Tibial nerve (tissue), 4 donors: ENCODE data around the gene C14orf93. TPM values are rescaled to one million over a fixed set of nuclear protein-coding genes. Genes with fewer than 3 reads are reported as not detected.

Source experiments
- DNase-seq, 2 donors: peaks; one replicate each; pipeline ENCODE4 v3.0.0-alpha.2; 2019; ENCODE audit warnings: low spot score in 2 of 2
- H3K27ac ChIP-seq, 4 donors: fragments of 200-600 bp; sonication (generic) in 3 of 4; one replicate each; pipeline ENCODE4 v1.5.1; 2017 to 2019; ENCODE audit warnings: mild to moderate bottlenecking in 1 of 4
- H3K27me3 ChIP-seq, 2 donors: fragments of 200-600 bp; sonication (generic) in 1 of 2; one replicate each; pipeline versions ENCODE4 v1.5.1 to v1.6.0; 2017 to 2019
- H3K36me3 ChIP-seq, 3 donors: fragments of 200-600 bp; sonication (generic); one replicate each; pipeline ENCODE4 v1.5.1; 2018 to 2019
- H3K4me1 ChIP-seq, 4 donors: fragments of 200-600 bp; sonication (generic) in 3 of 4; one replicate each; pipeline ENCODE4 v1.5.1; 2017 to 2019
- H3K4me3 ChIP-seq, 4 donors: fragments of 200-600 bp; sonication (generic) in 3 of 4; one replicate each; pipeline ENCODE4 v1.5.1; 2017 to 2019; ENCODE audit warnings: mild to moderate bottlenecking in 1 of 4, moderate library complexity in 1 of 4
- H3K9me3 ChIP-seq, 4 donors: fragments of 200-600 bp; sonication (generic) in 3 of 4; one replicate each; pipeline ENCODE4 v1.5.1; 2017 to 2019
- EP300 ChIP-seq, 2 donors: sonication (generic); formaldehyde crosslinking; IDR thresholded peaks; one replicate each; pipeline ENCODE4 v1.6.1; 2017; ENCODE audit warnings: antibody characterized with exemption in 2 of 2, mild to moderate bottlenecking in 1 of 2
- POLR2A ChIP-seq, 2 donors: fragments of 450-650 bp; IDR thresholded peaks; one replicate each; pipeline ENCODE4 v1.6.1; 2017; ENCODE audit warnings: antibody characterized with exemption in 2 of 2, mild to moderate bottlenecking in 2 of 2, moderate library complexity in 2 of 2
- WGBS, 2 donors: methylation state at CpG; one replicate each; pipeline ENCODE4 v1.1.5; 2018; 5-methylcytosine and 5-hydroxymethylcytosine counted together
- total RNA-seq, 4 donors: library from RNA; depleted of rRNA; stranded (reverse); fragments of >200 nt; gene quantifications; one replicate each; pipeline ENCODE4 v1.1.0, GENCODE V29; 2016
- TF ChIP-seq, protein P1 (sequence below), 5 experiments: fragments of 200-600 bp in 3 of 5; fragments of 450-650 bp in 2 of 5; sonication (generic) in 3 of 5; IDR thresholded peaks; one replicate each; pipeline ENCODE4 v1.5.1; 2016 to 2019; ENCODE audit warnings: antibody characterized with exemption in 5 of 5, mild to moderate bottlenecking in 3 of 5, moderate library complexity in 2 of 5

C14orf93 gene
- total RNA-seq, 4 donors from 2014 or later = 8.4 to 18.6 (median 9.5) TPM

DNA sequence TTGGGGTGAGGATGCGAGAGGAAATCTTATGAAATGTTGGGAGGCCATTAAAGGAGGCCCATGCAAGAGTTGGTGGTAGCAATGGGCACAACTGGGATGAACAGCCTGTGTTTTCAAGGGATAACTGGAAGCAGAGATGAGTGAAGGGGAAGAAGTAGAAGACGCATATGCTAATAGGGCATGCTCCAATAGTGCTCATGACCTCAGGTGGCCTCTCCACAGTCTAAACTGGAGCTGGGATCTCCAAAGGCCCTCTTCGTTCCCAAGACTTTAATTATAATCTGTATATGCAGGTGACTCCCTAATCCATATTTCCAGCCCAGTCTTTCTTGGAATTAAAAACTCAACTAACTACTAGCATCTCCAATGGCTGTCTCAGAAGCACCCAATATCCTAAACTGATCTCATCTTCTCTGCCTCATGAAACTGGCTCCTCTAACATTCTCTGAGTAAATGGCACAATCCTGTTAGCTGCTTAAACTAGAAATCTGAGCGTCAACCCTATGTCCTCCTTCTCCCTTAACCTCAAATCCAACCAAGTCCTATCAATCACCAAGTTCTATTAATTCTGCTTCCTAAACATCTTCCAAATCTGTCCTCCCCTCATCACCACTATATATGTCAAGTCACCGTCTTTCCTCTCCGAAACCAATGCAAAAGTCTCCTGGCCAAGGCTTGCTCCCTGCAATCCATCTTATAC is 24.8 kb downstream of the C14orf93 start:
- Histone ChIP-seq H3K27me3 (no peaks in the 10 kb centered on the region), H3K9me3 (no peaks in the 10 kb centered on the region), H3K4me1 (peaks cover 0 to 30% (median 0%) of the 10 kb centered on the region in 4 donors), H3K4me3 (no peak overlapping the region), H3K36me3 (peaks cover 0 to 31% (median 0%) of the 10 kb centered on the region in 3 donors), H3K27ac (no peak overlapping the region)
- no peak for DNase-seq
- whole genome bisulfite sequencing, 2 donors = 87 to 92% methylated on average over 6 of the region's 6 CpGs
- TF ChIP-seq EP300 (IDR thresholded peaks at IDR 0.05) (no peak), POLR2A (IDR thresholded peaks at IDR 0.05) (no peak)
- TF ChIP-seq, protein P1, sequence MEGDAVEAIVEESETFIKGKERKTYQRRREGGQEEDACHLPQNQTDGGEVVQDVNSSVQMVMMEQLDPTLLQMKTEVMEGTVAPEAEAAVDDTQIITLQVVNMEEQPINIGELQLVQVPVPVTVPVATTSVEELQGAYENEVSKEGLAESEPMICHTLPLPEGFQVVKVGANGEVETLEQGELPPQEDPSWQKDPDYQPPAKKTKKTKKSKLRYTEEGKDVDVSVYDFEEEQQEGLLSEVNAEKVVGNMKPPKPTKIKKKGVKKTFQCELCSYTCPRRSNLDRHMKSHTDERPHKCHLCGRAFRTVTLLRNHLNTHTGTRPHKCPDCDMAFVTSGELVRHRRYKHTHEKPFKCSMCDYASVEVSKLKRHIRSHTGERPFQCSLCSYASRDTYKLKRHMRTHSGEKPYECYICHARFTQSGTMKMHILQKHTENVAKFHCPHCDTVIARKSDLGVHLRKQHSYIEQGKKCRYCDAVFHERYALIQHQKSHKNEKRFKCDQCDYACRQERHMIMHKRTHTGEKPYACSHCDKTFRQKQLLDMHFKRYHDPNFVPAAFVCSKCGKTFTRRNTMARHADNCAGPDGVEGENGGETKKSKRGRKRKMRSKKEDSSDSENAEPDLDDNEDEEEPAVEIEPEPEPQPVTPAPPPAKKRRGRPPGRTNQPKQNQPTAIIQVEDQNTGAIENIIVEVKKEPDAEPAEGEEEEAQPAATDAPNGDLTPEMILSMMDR (IDR thresholded peaks at IDR 0.05) = no peak

GRCh38 chr14:22982477-22983245 is 27.3 kb downstream of the C14orf93 start, which contains the start of gene AJUBA:
Gene AJUBA (minus strand): TSS chr14:22982551. CDS start chr14:22982266, 285 bp downstream.
- H3K27ac ChIP-seq = peak within 1 kb of the TSS; percentile 76 to 94 (median 86)
- H3K4me1 ChIP-seq = peaks cover 0 to 55% (median 9%) of the 10 kb centered on the region in 4 donors
- H3K9me3 ChIP-seq = no peaks in the 10 kb centered on the region
- WGBS, 2 donors = 0 to 2% methylated on average over 43 to 47 of the region's 48 CpGs
- H3K36me3 ChIP-seq = peaks cover 0 to 9% (median 0%) of the 10 kb centered on the region in 3 donors
- TF ChIP-seq POLR2A (IDR thresholded peaks at IDR 0.05) = peak in 1 of 2 donors; percentile 45
- TF ChIP-seq, protein P1 (IDR thresholded peaks at IDR 0.05) = peak in 1 of 5 experiments; percentile 11
- TF ChIP-seq EP300 (IDR thresholded peaks at IDR 0.05) = peak in 1 of 2 donors; percentile 80
- peak; percentile 81 to 85 for DNase-seq
- no peaks in the 10 kb centered on the region for H3K27me3 ChIP-seq
- H3K4me3 ChIP-seq = peak within 1 kb of the TSS; percentile 66 to 86 (median 80)

- Histone ChIP-seq H3K36me3 (peaks cover 0 to 2% (median 0%) of the 10 kb centered on the region in 3 donors), H3K9me3 (no peaks in the 10 kb centered on the region), H3K4me1 (peaks cover 0 to 62% (median 12%) of the 10 kb centered on the region in 4 donors), H3K27me3 (no peaks in the 10 kb centered on the region), H3K4me3 (peak overlapping the region; percentile 66 to 86 (median 80)), H3K27ac (peak overlapping the region; percentile 76 to 94 (median 86))
- WGBS, 2 donors = 1 to 3% methylated on average over 15 to 50 of the region's 51 CpGs
- DNase-seq = no peak
- TF ChIP-seq EP300 (IDR thresholded peaks at IDR 0.05) (no peak), POLR2A (IDR thresholded peaks at IDR 0.05) (no peak)
- TF ChIP-seq, protein P1 (IDR thresholded peaks at IDR 0.05) = no peak
Measured at GRCh38 chr14:22981876-22982476, 28.0 kb downstream of the C14orf93 start.

DNA sequence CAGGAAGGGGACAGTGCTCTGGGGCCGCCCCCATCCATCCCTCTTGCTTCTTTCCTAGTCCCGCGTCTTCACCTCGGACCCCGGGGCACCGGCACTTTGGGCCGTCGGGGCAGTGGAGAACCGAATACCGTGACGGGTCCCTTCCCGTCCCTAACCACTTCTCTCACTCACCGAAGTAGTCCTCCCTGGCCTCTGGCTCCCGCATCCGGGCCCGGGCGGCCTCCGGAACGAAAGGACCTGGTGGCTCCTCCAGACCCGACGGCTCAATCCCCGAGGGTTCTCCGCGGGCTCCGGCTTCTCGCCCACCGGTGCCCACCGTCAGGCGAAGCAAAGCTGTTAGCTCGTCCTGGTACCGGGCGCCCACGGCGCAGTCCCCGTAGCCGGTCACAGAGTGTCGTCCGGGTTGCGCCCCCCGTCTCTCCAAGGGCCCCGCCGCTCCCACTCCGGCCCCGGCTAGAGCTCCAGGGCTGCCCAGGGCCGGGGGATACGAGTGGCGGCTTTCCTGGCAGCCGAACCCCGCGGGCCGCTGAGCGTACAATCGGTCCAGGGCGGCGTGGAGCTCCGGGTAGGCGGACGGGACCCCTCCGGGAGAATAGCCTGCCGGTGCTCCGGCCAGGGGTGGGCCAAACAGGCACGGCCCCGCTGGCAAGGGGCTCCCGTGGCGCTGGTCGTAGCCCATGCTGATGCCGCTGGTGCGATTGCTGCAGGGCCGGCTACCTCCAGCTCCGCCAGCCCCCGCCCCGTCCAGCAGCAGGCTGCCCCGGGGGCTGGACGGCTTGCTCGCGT is 28.7 kb downstream of the C14orf93 start:
- peak overlapping the region; percentile 76 to 94 (median 86) for H3K27ac ChIP-seq
- H3K36me3 ChIP-seq = peaks cover 0 to under 1% (median 0%) of the 10 kb centered on the region in 3 donors
- peak overlapping the region; percentile 66 to 86 (median 80) for H3K4me3 ChIP-seq
- no peak for TF ChIP-seq POLR2A (IDR thresholded peaks at IDR 0.05)
- TF ChIP-seq EP300 (IDR thresholded peaks at IDR 0.05) = no peak
- TF ChIP-seq, protein P1 (IDR thresholded peaks at IDR 0.05) = no peak
- 1 to 2% methylated on average over 30 to 68 of the region's 76 CpGs for WGBS, 2 donors
- peaks cover 0 to 68% (median 17%) of the 10 kb centered on the region in 4 donors for H3K4me1 ChIP-seq
- no peak for DNase-seq
- no peaks in the 10 kb centered on the region for H3K27me3 ChIP-seq
- no peaks in the 10 kb centered on the region for H3K9me3 ChIP-seq
